ENCODE measurements around the gene PLB1. TPM values are rescaled to one million over a fixed set of nuclear protein-coding genes. Genes with fewer than 3 reads are reported as not detected.

PLB1 gene
- total RNA-seq, 6 experiments from 2014 or later, result 0.66 to 1.9 (median 1.1) TPM

GRCh38 chr2:28683100-28683706 is 187.3 kb downstream of the PLB1 start:
- TF ChIP-seq POLR2A (IDR thresholded peaks at IDR 0.05), result no peak
- TF ChIP-seq CTCF (IDR thresholded peaks at IDR 0.05), result no peak
- ATAC-seq, result peak; percentile 78 to 89 (median 85)
- DNase-seq, result peak; percentile 74 to 83 (median 82)
- H3K27ac ChIP-seq, result no peak overlapping the region
- H3K36me3 ChIP-seq, result no peaks in the 10 kb centered on the region
- 86% methylated on average over 4 of the region's 14 CpGs for WGBS (ENCODE audit: insufficient coverage, low coverage, low lambda C conversion rate, missing lambda C conversion rate)
- no peaks in the 10 kb centered on the region for H3K9me3 ChIP-seq
- peaks cover 0 to 6% (median 2%) of the 10 kb centered on the region in 4 donors for H3K4me1 ChIP-seq
- intact Hi-C loops (cut with DNase I), result no loop called here
- H3K4me3 ChIP-seq, result no peak overlapping the region
- no peaks in the 10 kb centered on the region for H3K27me3 ChIP-seq

- TF ChIP-seq CTCF (IDR thresholded peaks at IDR 0.05), result no peak
- no peak for TF ChIP-seq POLR2A (IDR thresholded peaks at IDR 0.05)
- no peak for ATAC-seq
- Histone ChIP-seq H3K27me3 (no peaks in the 10 kb centered on the region), H3K36me3 (no peaks in the 10 kb centered on the region), H3K4me1 (peaks cover 0 to 6% (median 2%) of the 10 kb centered on the region in 4 donors), H3K9me3 (no peaks in the 10 kb centered on the region), H3K4me3 (no peak overlapping the region), H3K27ac (no peak overlapping the region)
- 96% methylated on average over 8 of the region's 13 CpGs for WGBS (ENCODE audit: insufficient coverage, low coverage, low lambda C conversion rate, missing lambda C conversion rate)
- DNase-seq, result no peak
- intact Hi-C loops (cut with DNase I), result no loop called here
Observed at GRCh38 chr2:28684142-28684858, 188.4 kb downstream of the PLB1 start.

GRCh38 chr2:28687171-28687570 is 191.3 kb downstream of the PLB1 start:
- Histone ChIP-seq H3K4me3 (no peak overlapping the region), H3K27me3 (no peaks in the 10 kb centered on the region), H3K4me1 (peaks cover 0 to 12% (median 2%) of the 10 kb centered on the region in 4 donors), H3K36me3 (no peaks in the 10 kb centered on the region), H3K9me3 (no peaks in the 10 kb centered on the region), H3K27ac (no peak overlapping the region)
- intact Hi-C loops (cut with DNase I), result no loop called here
- DNase-seq (no peak), ATAC-seq (no peak)
- TF ChIP-seq POLR2A (IDR thresholded peaks at IDR 0.05) (no peak), CTCF (IDR thresholded peaks at IDR 0.05) (no peak)

GRCh38 chr2:28687640-28688385 is 192.0 kb downstream of the PLB1 start:
- 87% methylated on average over 7 of the region's 7 CpGs for WGBS (ENCODE audit: insufficient coverage, low coverage, low lambda C conversion rate, missing lambda C conversion rate)
- no peak overlapping the region for H3K27ac ChIP-seq
- intact Hi-C loops (cut with DNase I), result no loop called here
- H3K36me3 ChIP-seq, result no peaks in the 10 kb centered on the region
- peaks cover 0 to 16% (median 3%) of the 10 kb centered on the region in 4 donors for H3K4me1 ChIP-seq
- ATAC-seq (no peak), DNase-seq (no peak)
- no peaks in the 10 kb centered on the region for H3K27me3 ChIP-seq
- no peak for TF ChIP-seq POLR2A (IDR thresholded peaks at IDR 0.05)
- TF ChIP-seq CTCF (IDR thresholded peaks at IDR 0.05), result no peak
- H3K9me3 ChIP-seq, result no peaks in the 10 kb centered on the region
- H3K4me3 ChIP-seq, result no peak overlapping the region

All from right lobe of liver (tissue), 6 donors.